ENCODE data around the gene PIN1.
"Not testable (repeated sequence)": the region's sequence is repeated elsewhere in the genome, so short reads cannot be mapped to it uniquely, and the experiment has no call there.

PIN1 gene

GRCh38 chr19:9834726-9835506 lies at the start of gene PIN1:
PIN1 (plus strand) TSS chr19:9835318; CDS start chr19:9835345, 27 bp downstream.
- peak; percentile 96 for DNase-seq

- no peak for DNase-seq
Measured at GRCh38 chr19:9785367-9786331, 49.5 kb upstream of the PIN1 start.

- DNase-seq = no peak
Measured at GRCh38 chr19:9786342-9786741, 48.8 kb upstream of the PIN1 start.

GRCh38 chr19:9786819-9787218 lies 48.3 kb upstream of the PIN1 start:
- no peak for DNase-seq

GRCh38 chr19:9788604-9789003 lies 46.5 kb upstream of the PIN1 start:
- DNase-seq = not testable (repeated sequence)

- DNase-seq = no peak
Measured at GRCh38 chr19:9789066-9789465, 46.1 kb upstream of the PIN1 start.

- DNase-seq = peak; percentile 41
Measured at GRCh38 chr19:9789579-9789978, 45.5 kb upstream of the PIN1 start.

- not testable (repeated sequence) for DNase-seq
Measured at GRCh38 chr19:9791073-9791367, 44.1 kb upstream of the PIN1 start.

GRCh38 chr19:9791552-9792205 lies 43.4 kb upstream of the PIN1 start:
- peak; percentile 72 for DNase-seq

GRCh38 chr19:9792206-9793070 lies 42.7 kb upstream of the PIN1 start:
- peak; percentile 20 for DNase-seq

- no peak for DNase-seq
Measured at GRCh38 chr19:9793071-9793591, 42.0 kb upstream of the PIN1 start.

GRCh38 chr19:9796113-9796773 lies 38.9 kb upstream of the PIN1 start:
- DNase-seq = peak; percentile 80

GRCh38 chr19:9797871-9798270 lies 37.2 kb upstream of the PIN1 start:
- no peak for DNase-seq

GRCh38 chr19:9799162-9799561 lies 36.0 kb upstream of the PIN1 start:
- no peak for DNase-seq

- no peak for DNase-seq
Measured at GRCh38 chr19:9801976-9802375, 33.1 kb upstream of the PIN1 start.

GRCh38 chr19:9806803-9807202 lies 28.3 kb upstream of the PIN1 start:
- DNase-seq = no peak

- no peak for DNase-seq
Measured at GRCh38 chr19:9808855-9809824, 26.0 kb upstream of the PIN1 start.

- no peak for DNase-seq
Measured at GRCh38 chr19:9811139-9811538, 24.0 kb upstream of the PIN1 start.

GRCh38 chr19:9818175-9818733 lies 16.9 kb upstream of the PIN1 start:
- DNase-seq = no peak
